Cerebellar nuclear complex (tissue), 1 donor: ENCODE results near the gene SP140L.
"Not testable (repeated sequence)": the region's sequence is repeated elsewhere in the genome, so short reads cannot be mapped to it uniquely, and the experiment has no call there.

Source experiments
- DNase-seq, 2 experiments: peaks; one replicate each; lab custom pipeline; 2025; lab: John Stamatoyannopoulos, UW

Gene SP140L

GRCh38 chr2:230323385-230324106 lies 3.4 kb upstream of the SP140L start:
- DNase-seq, result no peak

- no peak for DNase-seq
Measured at GRCh38 chr2:230324503-230324902, 2.5 kb upstream of the SP140L start.

- DNase-seq, result no peak
Measured at GRCh38 chr2:230325316-230326243, 1.4 kb upstream of the SP140L start.

- no peak for DNase-seq
Measured at GRCh38 chr2:230327418-230328154, 593 bp downstream of the SP140L start.

- no peak for DNase-seq
Measured at GRCh38 chr2:230328155-230328458, 1.1 kb downstream of the SP140L start.

GRCh38 chr2:230329946-230330605 lies 3.1 kb downstream of the SP140L start:
- DNase-seq, result no peak

GRCh38 chr2:230330725-230331124 lies 3.7 kb downstream of the SP140L start:
- no peak for DNase-seq

GRCh38 chr2:230335461-230335863 lies 8.5 kb downstream of the SP140L start:
- no peak for DNase-seq

- no peak for DNase-seq
Measured at GRCh38 chr2:230335864-230336506, 9.0 kb downstream of the SP140L start.

GRCh38 chr2:230341936-230342528 lies 15.0 kb downstream of the SP140L start:
- not testable (repeated sequence) for DNase-seq

GRCh38 chr2:230343041-230343624 lies 16.1 kb downstream of the SP140L start:
- not testable (repeated sequence) for DNase-seq

- DNase-seq, result no peak
Measured at GRCh38 chr2:230343747-230344146, 16.8 kb downstream of the SP140L start.

GRCh38 chr2:230346465-230346864 lies 19.5 kb downstream of the SP140L start:
- no peak for DNase-seq

- DNase-seq, result no peak
Measured at GRCh38 chr2:230346921-230347533, 20.0 kb downstream of the SP140L start.

GRCh38 chr2:230347659-230348305 lies 20.8 kb downstream of the SP140L start:
- DNase-seq, result no peak

GRCh38 chr2:230348787-230349186 lies 21.8 kb downstream of the SP140L start:
- DNase-seq, result no peak

- no peak for DNase-seq
Measured at GRCh38 chr2:230356084-230356483, 29.1 kb downstream of the SP140L start.

- no peak for DNase-seq
Measured at GRCh38 chr2:230358305-230358704, 31.3 kb downstream of the SP140L start.

- no peak for DNase-seq
Measured at GRCh38 chr2:230360028-230360427, 33.0 kb downstream of the SP140L start.
